H1 (cell line): ENCODE data around the gene STXBP4. TPM values are rescaled to one million over a fixed set of nuclear protein-coding genes. Genes with fewer than 3 reads are reported as not detected.
A peak's percentile ranks its signal among the peaks of the same experiment; 100 is the strongest.

Experiments
- CTCF ChIA-PET: fragments of 300-600 bp; sonication (Branson Sonifier 250); formaldehyde crosslinking; loops from one replicate; lab custom pipeline; 2021; ENCODE audit not compliant: partially characterized antibody; lab: Charles Lee
- POLR2A ChIA-PET: fragments of 300-600 bp; sonication (Branson Sonifier 250); formaldehyde crosslinking; loops from one replicate; lab custom pipeline; 2021; ENCODE audit warnings: inconsistent platforms; ENCODE audit not compliant: partially characterized antibody; lab: Charles Lee
- DNase-seq, 2 experiments: peaks; one replicate each; pipeline versions ENCODE4 v3.0.0 to v3.0.0-alpha.2; 2010 to 2022; ENCODE audit warnings: low spot score in 2 of 2, low read depth in 1 of 2, mixed read lengths in 1 of 2
- FAIRE-seq: peaks from 2 replicates; lab custom pipeline; 2011; peaks lifted over from hg19 to GRCh38; lab: Jason Lieb, UNC
- H2AFZ ChIP-seq: 2 replicates; pipeline ENCODE4 v1.8.1; 2012; ENCODE audit warnings: low read length, inconsistent platforms
- H2AK5ac ChIP-seq: 2 replicates; pipeline ENCODE4 v1.6.1; 2013; ENCODE audit warnings: low read depth, low read length
- H2BK120ac ChIP-seq: replicated peaks from 2 replicates; pipeline ENCODE3; 2013; ENCODE audit warnings: low read depth, low read length, inconsistent platforms
- H2BK12ac ChIP-seq: 2 replicates; pipeline ENCODE4 v1.6.1; 2013; ENCODE audit warnings: low read depth, low read length
- H2BK15ac ChIP-seq: 2 replicates; pipeline ENCODE4 v1.6.1; 2013; ENCODE audit warnings: low read length
- H2BK20ac ChIP-seq: 2 replicates; pipeline ENCODE4 v1.6.1; 2013; ENCODE audit warnings: low read length
- H2BK5ac ChIP-seq: 2 replicates; pipeline ENCODE4 v1.6.1; 2013; ENCODE audit warnings: low read depth, low read length
- H3K14ac ChIP-seq: 2 replicates; pipeline ENCODE4 v1.6.1; 2013; ENCODE audit warnings: inconsistent platforms; ENCODE audit not compliant: insufficient read length
- H3K18ac ChIP-seq: 2 replicates; pipeline ENCODE4 v1.6.1; 2013; ENCODE audit warnings: low read length; ENCODE audit errors: extremely low read depth
- H3K23ac ChIP-seq: 2 replicates; pipeline ENCODE4 v1.6.1; 2013; ENCODE audit warnings: inconsistent platforms; ENCODE audit not compliant: insufficient read length
- H3K23me2 ChIP-seq: 2 replicates; pipeline ENCODE4 v1.6.1; 2013; ENCODE audit warnings: low read depth, low read length
- H3K27ac ChIP-seq: 2 replicates; pipeline ENCODE4 v1.6.1; 2011; ENCODE audit warnings: low read depth, low read length, inconsistent platforms
- H3K27me3 ChIP-seq, 4 experiments: replicated peaks in 1 of 4; 1 replicate in 1 of 4; 2 replicates in 3 of 4; pipeline versions ENCODE4 v1.6.1 to v1.8.1; 2011 to 2013; ENCODE audit warnings: low read length in 3 of 4, mild to moderate bottlenecking in 3 of 4, inconsistent platforms in 2 of 4, mixed read lengths in 2 of 4, moderate library complexity in 1 of 4; ENCODE audit not compliant: control insufficient read depth in 3 of 4, insufficient read depth in 3 of 4; ENCODE audit errors: extremely low read depth in 1 of 4
- H3K36me3 ChIP-seq, 4 experiments: 2 replicates each; pipeline versions ENCODE4 v1.6.1 to v1.8.1; 2011 to 2013; ENCODE audit warnings: mild to moderate bottlenecking in 4 of 4, low read length in 3 of 4, moderate library complexity in 2 of 4, control low read depth in 1 of 4, inconsistent platforms in 1 of 4; ENCODE audit not compliant: insufficient read depth in 4 of 4, control insufficient read depth in 2 of 4
- H3K4ac ChIP-seq: replicated peaks from 2 replicates; pipeline ENCODE3; 2013; ENCODE audit warnings: low read length, low read depth, mixed read lengths, inconsistent platforms; ENCODE audit not compliant: insufficient read length
- H3K4me1 ChIP-seq, 4 experiments: replicated peaks in 1 of 4; 1 replicate in 1 of 4; 2 replicates in 3 of 4; pipeline versions ENCODE4 v1.6.1 to v1.8.1; 2011 to 2013; ENCODE audit warnings: low read length in 3 of 4, inconsistent platforms in 2 of 4, mixed read lengths in 1 of 4; ENCODE audit not compliant: insufficient read depth in 4 of 4, control insufficient read depth in 3 of 4
- H3K4me2 ChIP-seq, 2 experiments: 2 replicates each; pipeline versions ENCODE4 v1.6.1 to v1.8.1; 2011 to 2013; ENCODE audit warnings: low read depth in 2 of 2, low read length in 2 of 2, control low read depth in 1 of 2, inconsistent platforms in 1 of 2, mild to moderate bottlenecking in 1 of 2; ENCODE audit not compliant: insufficient read depth in 1 of 2
- H3K4me3 ChIP-seq, 4 experiments: fragments of 200-600, 300-600 bp in 1 of 4; sonication (generic), shearing (Covaris generic), sonication (Bioruptor Twin) in 1 of 4; 2 replicates each; pipeline versions ENCODE4 v1.5.1 to v1.8.1; 2011 to 2016; ENCODE audit warnings: low read length in 4 of 4, low read depth in 3 of 4, control low read depth in 2 of 4, inconsistent platforms in 2 of 4, mild to moderate bottlenecking in 2 of 4, mixed read lengths in 1 of 4, moderate library complexity in 1 of 4; ENCODE audit not compliant: insufficient read depth in 2 of 4; ENCODE audit errors: extremely low read depth in 1 of 4
- H3K56ac ChIP-seq: replicated peaks from 2 replicates; pipeline ENCODE3; 2013; ENCODE audit warnings: low read depth, mild to moderate bottlenecking, mixed read lengths, low read length, inconsistent platforms; ENCODE audit not compliant: insufficient read length
- H3K79me1 ChIP-seq: 2 replicates; pipeline ENCODE4 v1.6.1; 2013; ENCODE audit warnings: low read depth, low read length, control low read depth
- H3K79me2 ChIP-seq, 2 experiments: 2 replicates each; pipeline versions ENCODE4 v1.6.1 to v1.8.1; 2012 to 2013; ENCODE audit warnings: low read length in 2 of 2, mild to moderate bottlenecking in 2 of 2, inconsistent platforms in 1 of 2; ENCODE audit not compliant: insufficient read depth in 2 of 2, control insufficient read depth in 1 of 2
- H3K9ac ChIP-seq, 4 experiments: replicated peaks in 1 of 4; 1 replicate in 1 of 4; 2 replicates in 3 of 4; pipeline versions ENCODE4 v1.6.1 to v1.8.1; 2011 to 2013; ENCODE audit warnings: low read depth in 3 of 4, low read length in 3 of 4, control low read depth in 2 of 4, mild to moderate bottlenecking in 2 of 4, moderate library complexity in 2 of 4, inconsistent platforms in 1 of 4; ENCODE audit errors: extremely low read depth in 1 of 4
- H3K9me3 ChIP-seq, 2 experiments: 2 replicates each; pipeline versions ENCODE4 v1.6.1 to v1.8.1; 2012 to 2013; ENCODE audit warnings: mild to moderate bottlenecking in 2 of 2, moderate library complexity in 2 of 2, control low read depth in 1 of 2, inconsistent platforms in 1 of 2, low read depth in 1 of 2, low read length in 1 of 2, mixed read lengths in 1 of 2; ENCODE audit not compliant: insufficient read depth in 2 of 2
- H4K20me1 ChIP-seq, 2 experiments: replicated peaks in 1 of 2; 2 replicates each; pipeline versions ENCODE3 to v1.8.1; 2011 to 2013; ENCODE audit warnings: inconsistent platforms in 2 of 2, low read length in 2 of 2, mild to moderate bottlenecking in 1 of 2; ENCODE audit not compliant: insufficient read depth in 2 of 2, control insufficient read depth in 1 of 2
- H4K5ac ChIP-seq: 2 replicates; pipeline ENCODE4 v1.6.1; 2013; ENCODE audit warnings: low read length, low read depth, mixed read lengths, inconsistent platforms; ENCODE audit not compliant: insufficient read length
- H4K8ac ChIP-seq: 2 replicates; pipeline ENCODE4 v1.8.0; 2013; ENCODE audit warnings: mild to moderate bottlenecking, moderate library complexity, low read length, inconsistent platforms; ENCODE audit not compliant: insufficient read depth; ENCODE audit errors: extremely low read depth
- H4K91ac ChIP-seq: replicated peaks from 2 replicates; pipeline ENCODE3; 2013; ENCODE audit warnings: low read length, mixed read lengths, inconsistent platforms; ENCODE audit not compliant: insufficient read length
- ASH2L ChIP-seq: fragments of 200-600, 300-600 bp; sonication (generic); IDR thresholded peaks from one replicate; pipeline ENCODE4 v1.7.1; 2017; ENCODE audit warnings: low read length
- CEBPB ChIP-seq: IDR thresholded peaks from 2 replicates; pipeline ENCODE4 v1.6.1; 2012; ENCODE audit warnings: low read depth, low read length
- E2F6 ChIP-seq: IDR thresholded peaks from 2 replicates; pipeline ENCODE4 v1.6.1; 2012; ENCODE audit warnings: inconsistent platforms
- EZH2 ChIP-seq: fragments of 200-600 bp; sonication (generic); IDR thresholded peaks from 2 replicates; pipeline ENCODE4 v1.7.1; 2012; ENCODE audit warnings: low read depth, mild to moderate bottlenecking, moderate library complexity, low read length, inconsistent platforms; ENCODE audit not compliant: severe bottlenecking
- GABPA ChIP-seq: IDR thresholded peaks from 2 replicates; pipeline ENCODE4 v1.6.1; 2011; ENCODE audit warnings: mild to moderate bottlenecking, low read length, moderate library complexity, borderline replicate concordance; ENCODE audit not compliant: insufficient read depth
- KDM4A ChIP-seq: IDR thresholded peaks from one replicate; pipeline ENCODE4 v1.7.1; 2012; ENCODE audit warnings: low read depth, mild to moderate bottlenecking, moderate library complexity, low read length, inconsistent platforms; ENCODE audit not compliant: severe bottlenecking
- NRF1 ChIP-seq: IDR thresholded peaks from 2 replicates; pipeline ENCODE4 v1.6.1; 2011; ENCODE audit warnings: mild to moderate bottlenecking, low read depth, low read length, improper control_type of control experiment
- PHF8 ChIP-seq: fragments of 200-600 bp; sonication (generic); conservative IDR thresholded peaks from 2 replicates; pipeline ENCODE4 v1.7.1; 2012; ENCODE audit warnings: low read depth, mild to moderate bottlenecking, inconsistent platforms, low read length, moderate library complexity
- RXRA ChIP-seq: IDR thresholded peaks from 2 replicates; pipeline ENCODE4 v1.6.1; 2011; ENCODE audit warnings: low read depth, mild to moderate bottlenecking, low read length, moderate library complexity; ENCODE audit not compliant: insufficient read depth
- SIX5 ChIP-seq: IDR thresholded peaks from 2 replicates; pipeline ENCODE4 v1.6.1; 2011; ENCODE audit warnings: mild to moderate bottlenecking, low read depth, low read length
- USF2 ChIP-seq: IDR thresholded peaks from 2 replicates; pipeline ENCODE4 v1.6.1; 2011; ENCODE audit warnings: low read length, improper control_type of control experiment
- WGBS, 2 experiments: shearing (Covaris generic) in 1 of 2; methylation state at CpG; one replicate each; pipeline versions ENCODE4 v1.1.6 to v1.1.7; 2013 to 2015; ENCODE audit warnings: low lambda C conversion rate in 2 of 2, mixed read lengths in 2 of 2, inconsistent platforms in 1 of 2, low coverage in 1 of 2, missing lambda C conversion rate in 1 of 2; ENCODE audit not compliant: insufficient replicate concordance in 2 of 2, insufficient coverage in 1 of 2, insufficient read length in 1 of 2; ENCODE audit errors: extremely low coverage in 1 of 2, missing lambda C conversion rate in 1 of 2; 5-methylcytosine and 5-hydroxymethylcytosine counted together
- polyA plus RNA-seq, 7 experiments: library from polyadenylated mRNA; depleted of rRNA in 3 of 7; stranded (reverse) in 5 of 7; unstranded in 2 of 7; fragments of >200 nt in 5 of 7; fragments of 200-250 nt in 2 of 7; gene quantifications; 1 replicate in 5 of 7; 2 replicates in 1 of 7; 4 replicates in 1 of 7; pipeline versions ENCODE4 v1.2.1 to v1.2.3, GENCODE V29; 2011 to 2013; ENCODE audit warnings: missing spikeins in 2 of 7, mixed read lengths in 2 of 7
- total RNA-seq: library from RNA; stranded (reverse); fragmentation: NEBNext Ultra II Directional; extraction: Animal tissue kit (Norgen Biotek cat#: 25700); gene quantifications from 2 replicates; pipeline ENCODE4 v1.2.1, GENCODE V29; 2021

Gene STXBP4
- total and polyA plus RNA-seq, 2 of the 8 experiments (the other 6 are each of a cell fraction or from before 2014, with no cell fraction given): 3.2 to 18.5 TPM

DNA sequence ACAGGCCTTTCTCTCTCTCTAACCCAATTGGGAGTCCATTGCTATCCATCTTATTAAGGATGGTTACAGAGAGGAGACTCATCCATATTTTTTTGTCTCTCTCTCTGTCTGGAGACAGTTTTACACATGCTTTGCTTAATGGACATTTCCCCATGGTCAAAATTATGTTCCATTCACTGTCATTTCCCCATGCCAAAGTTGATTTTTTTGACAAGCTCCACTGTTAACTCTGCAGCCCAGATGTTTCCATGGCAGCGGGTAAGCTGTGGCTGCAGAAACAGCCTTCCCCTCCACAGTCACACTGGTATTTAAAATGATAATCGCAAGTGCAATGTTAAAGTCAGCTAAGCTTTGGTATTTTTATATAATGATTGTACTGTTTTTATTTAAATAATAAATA is 232.3 kb downstream of the STXBP4 start:
- H3K79me1 ChIP-seq: no peaks in the 10 kb centered on the region
- H2BK15ac ChIP-seq: no peak overlapping the region
- H4K5ac ChIP-seq: no peak overlapping the region
- no peak overlapping the region for H3K18ac ChIP-seq
- no peak overlapping the region for H3K4me2 ChIP-seq
- DNase-seq: no peak
- CTCF ChIA-PET: interaction anchor here (2.2 kb wide), 1 partner anchor 195 kb away, joined by 7 read pairs; no protein-coding TSS in a partner anchor
- no peaks in the 10 kb centered on the region for H3K27me3 ChIP-seq
- no peaks in the 10 kb centered on the region for H3K36me3 ChIP-seq
- H3K14ac ChIP-seq: no peak overlapping the region
- no peak overlapping the region for H3K4me3 ChIP-seq
- no peaks in the 10 kb centered on the region for H3K23me2 ChIP-seq
- H2BK20ac ChIP-seq: no peak overlapping the region
- POLR2A ChIA-PET: no interaction called here
- 90% methylated on average over 2 of the region's 2 CpGs; no CpG with 5 or more reads in 1 of the 2 experiments for WGBS, 2 experiments
- no peaks in the 10 kb centered on the region; a peak in 1 of 7 replicates for H3K4me1 ChIP-seq
- H2AK5ac ChIP-seq: no peak overlapping the region
- no peak overlapping the region for H3K23ac ChIP-seq
- FAIRE-seq: peak; percentile 24
- H3K56ac ChIP-seq: no peak overlapping the region
- no peak overlapping the region for H2BK12ac ChIP-seq
- H3K79me2 ChIP-seq: no peaks in the 10 kb centered on the region
- H3K9me3 ChIP-seq: no peaks in the 10 kb centered on the region
- no peak overlapping the region for H3K9ac ChIP-seq
- no peaks in the 10 kb centered on the region for H4K20me1 ChIP-seq
- H3K4ac ChIP-seq: no peak overlapping the region
- no peak overlapping the region for H4K91ac ChIP-seq
- no peak overlapping the region for H2BK120ac ChIP-seq
- no peak overlapping the region for H4K8ac ChIP-seq
- no peak overlapping the region for H3K27ac ChIP-seq
- no peak overlapping the region for H2AFZ ChIP-seq
- no peak overlapping the region for H2BK5ac ChIP-seq
- no peak for TF ChIP-seq GABPA
- no peak for TF ChIP-seq PHF8
- TF ChIP-seq ASH2L: no peak
- TF ChIP-seq RXRA: no peak
- no peak for TF ChIP-seq NRF1
- TF ChIP-seq EZH2: no peak
- no peak for TF ChIP-seq SIX5
- TF ChIP-seq E2F6: no peak
- TF ChIP-seq USF2: no peak
- no peak for TF ChIP-seq KDM4A
- TF ChIP-seq CEBPB: no peak
